ENCODE measurements around the gene FRG1. TPM values are rescaled to one million over a fixed set of nuclear protein-coding genes. Genes with fewer than 3 reads are reported as not detected.
"Not testable (repeated sequence)": the region's sequence is repeated elsewhere in the genome, so short reads cannot be mapped to it uniquely, and the experiment has no call there.

FRG1 gene
- 5.7 TPM for total RNA-seq

GRCh38 chr4:189940178-189941004, at the start of gene FRG1:
TSS of gene FRG1 (plus strand) at chr4:189940872. CDS start at chr4:189941010, 138 bp downstream.
- peak; percentile 90 to 94 (median 91) for DNase-seq (ENCODE audit: low read depth in 2 of 3, low spot score in 2 of 3)

- DNase-seq (ENCODE audit: low read depth in 2 of 3, low spot score in 2 of 3), result no peak
Observed at GRCh38 chr4:189897667-189898066, 43.0 kb upstream of the FRG1 start.

- DNase-seq (ENCODE audit: low read depth in 2 of 3, low spot score in 2 of 3), result not testable (repeated sequence)
Observed at GRCh38 chr4:189899481-189900015, 41.1 kb upstream of the FRG1 start.

GRCh38 chr4:189904420-189905027, 36.1 kb upstream of the FRG1 start:
- peak; percentile 10 to 81 (median 56) for DNase-seq (ENCODE audit: low read depth in 2 of 3, low spot score in 2 of 3)

- DNase-seq (ENCODE audit: low read depth in 2 of 3, low spot score in 2 of 3), result no peak
Observed at GRCh38 chr4:189912170-189912569, 28.5 kb upstream of the FRG1 start.

GRCh38 chr4:189917161-189917891, 23.3 kb upstream of the FRG1 start:
- DNase-seq (ENCODE audit: low read depth in 2 of 3, low spot score in 2 of 3), result no peak

GRCh38 chr4:189921058-189921457, 19.6 kb upstream of the FRG1 start:
- no peak for DNase-seq (ENCODE audit: low read depth in 2 of 3, low spot score in 2 of 3)

GRCh38 chr4:189926742-189927141, 13.9 kb upstream of the FRG1 start:
- DNase-seq (ENCODE audit: low read depth in 2 of 3, low spot score in 2 of 3), result peak in 1 of 3 donors; percentile 4

- DNase-seq (ENCODE audit: low read depth in 2 of 3, low spot score in 2 of 3), result no peak
Observed at GRCh38 chr4:189941005-189941450, 356 bp downstream of the FRG1 start.

GRCh38 chr4:189942412-189942811, 1.7 kb downstream of the FRG1 start:
- DNase-seq (ENCODE audit: low read depth in 2 of 3, low spot score in 2 of 3), result peak in 1 of 3 donors; percentile 6

GRCh38 chr4:189944077-189944476, 3.4 kb downstream of the FRG1 start:
- not testable (repeated sequence) for DNase-seq (ENCODE audit: low read depth in 2 of 3, low spot score in 2 of 3)

GRCh38 chr4:189946906-189947305, 6.2 kb downstream of the FRG1 start:
- DNase-seq (ENCODE audit: low read depth in 2 of 3, low spot score in 2 of 3), result not testable (repeated sequence)

- not testable (repeated sequence) for DNase-seq (ENCODE audit: low read depth in 2 of 3, low spot score in 2 of 3)
Observed at GRCh38 chr4:189948486-189948885, 7.8 kb downstream of the FRG1 start.

GRCh38 chr4:189969291-189969690, 28.6 kb downstream of the FRG1 start:
- not testable (repeated sequence) for DNase-seq (ENCODE audit: low read depth in 2 of 3, low spot score in 2 of 3)

- no peak for DNase-seq (ENCODE audit: low read depth in 2 of 3, low spot score in 2 of 3)
Observed at GRCh38 chr4:189973646-189974045, 33.0 kb downstream of the FRG1 start.

GRCh38 chr4:189974056-189974455, 33.4 kb downstream of the FRG1 start:
- peak in 2 of 3 donors; percentile 14 to 56 for DNase-seq (ENCODE audit: low read depth in 2 of 3, low spot score in 2 of 3)

GRCh38 chr4:189979196-189980047, 38.8 kb downstream of the FRG1 start:
- no peak for DNase-seq (ENCODE audit: low read depth in 2 of 3, low spot score in 2 of 3)

- not testable (repeated sequence) for DNase-seq (ENCODE audit: low read depth in 2 of 3, low spot score in 2 of 3)
Observed at GRCh38 chr4:189980292-189980691, 39.6 kb downstream of the FRG1 start.

GRCh38 chr4:189981970-189982369, 41.3 kb downstream of the FRG1 start:
- no peak for DNase-seq (ENCODE audit: low read depth in 2 of 3, low spot score in 2 of 3)

Data from hematopoietic multipotent progenitor cell (in vitro differentiated cells).